ENCODE data around the gene CLTCL1.

GRCh38 chr22:19139974-19140373 lies 151.5 kb downstream of the CLTCL1 start:
- TF ChIP-seq CTCF (IDR thresholded peaks at IDR 0.05; ENCODE audit: insufficient read depth, low read length): no peak
- no peak for TF ChIP-seq POLR2AphosphoS5 (IDR thresholded peaks at IDR 0.05; ENCODE audit: low read depth)
- no peak for TF ChIP-seq REST (IDR thresholded peaks at IDR 0.05; ENCODE audit: insufficient replicate concordance, low read depth)
- TF ChIP-seq GABPA (IDR thresholded peaks at IDR 0.05; ENCODE audit: low read depth): no peak
